ENCODE measurements around the gene PRR14L.

The PRR14L gene

DNA sequence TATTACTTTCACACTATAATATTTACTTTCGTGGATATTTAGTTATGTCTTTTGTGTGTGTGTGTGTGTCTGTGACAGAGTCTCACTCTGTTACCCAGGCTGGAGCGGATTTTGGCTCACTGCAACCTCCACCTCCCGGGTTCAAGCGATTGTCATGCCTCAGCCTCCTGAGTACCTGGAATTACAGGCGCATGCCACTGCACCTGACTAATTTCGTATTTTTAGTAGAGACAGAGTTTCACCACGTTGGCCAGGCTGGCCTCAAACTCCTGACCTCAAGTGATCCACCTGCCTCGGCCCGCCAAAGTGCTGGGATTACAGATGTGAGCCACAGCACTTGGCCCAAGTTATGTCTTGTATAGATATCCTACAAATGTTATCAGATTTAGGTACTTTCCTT, 97.8 kb downstream of the PRR14L start:
- DNase-seq (no peak), ATAC-seq (no peak)
- Mint-ChIP-seq H3K36me3 (ENCODE audit: low read depth) (peaks cover 26% of the 10 kb centered on the region), H3K4me1 (peaks cover 46% of the 10 kb centered on the region), H3K4me3 (no peak overlapping the region), H3K27me3 (no peaks in the 10 kb centered on the region), H3K9me3 (no peaks in the 10 kb centered on the region), H3K27ac (no peak overlapping the region)

DNA sequence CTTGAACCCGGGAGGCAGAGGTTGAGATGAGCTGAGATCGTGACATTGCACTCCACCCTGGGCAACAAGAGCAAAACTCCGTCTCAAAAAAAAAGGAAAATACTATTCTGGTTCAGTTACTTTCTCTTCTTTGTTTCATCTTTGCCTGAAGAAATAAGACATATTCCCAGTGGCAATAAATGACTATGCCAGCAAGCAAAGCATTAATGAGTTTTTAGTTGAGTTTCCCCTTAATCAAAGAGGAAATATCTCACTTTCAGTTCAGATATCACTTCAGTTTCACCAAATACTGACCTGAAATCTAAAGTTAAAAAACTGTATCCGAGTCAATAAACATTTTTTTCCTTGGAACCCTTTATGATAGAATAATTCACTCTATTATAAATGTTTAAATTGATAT, 98.3 kb downstream of the PRR14L start:
- Mint-ChIP-seq H3K4me3 (no peak overlapping the region), H3K27me3 (no peaks in the 10 kb centered on the region), H3K27ac (peak overlapping the region; percentile 27), H3K36me3 (ENCODE audit: low read depth) (peaks cover 30% of the 10 kb centered on the region), H3K4me1 (peaks cover 50% of the 10 kb centered on the region), H3K9me3 (no peaks in the 10 kb centered on the region)
- DNase-seq (no peak), ATAC-seq (no peak)

DNA sequence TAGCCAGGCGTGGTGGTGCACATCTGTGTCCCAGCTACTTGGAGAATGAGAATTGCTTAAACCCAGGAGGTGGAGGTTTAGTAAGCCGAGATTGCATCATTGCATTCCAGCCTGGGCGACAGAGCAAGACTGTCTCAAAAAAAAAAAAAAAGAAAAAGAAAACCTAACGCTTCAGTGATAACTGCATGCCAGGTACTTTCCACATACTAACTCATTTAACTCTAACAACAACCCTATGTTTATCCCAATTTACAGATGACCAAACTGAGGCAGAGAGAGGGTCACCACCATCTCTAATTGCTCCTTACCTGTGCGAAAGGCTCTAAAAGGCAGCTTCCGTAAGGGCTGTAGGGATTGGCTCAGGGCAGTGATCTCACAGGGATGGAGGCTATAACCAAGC, 99.5 kb downstream of the PRR14L start:
- Mint-ChIP-seq H3K9me3 (no peaks in the 10 kb centered on the region), H3K27me3 (no peaks in the 10 kb centered on the region), H3K27ac (no peak overlapping the region), H3K4me1 (peaks cover 58% of the 10 kb centered on the region), H3K4me3 (no peak overlapping the region), H3K36me3 (ENCODE audit: low read depth) (peaks cover 36% of the 10 kb centered on the region)
- no peak for ATAC-seq
- DNase-seq, result no peak

GRCh38 chr22:31647523-31648320, 102.2 kb downstream of the PRR14L start:
- H3K4me1 Mint-ChIP-seq, result peaks cover 51% of the 10 kb centered on the region
- H3K4me3 Mint-ChIP-seq, result no peak overlapping the region
- peak overlapping the region; percentile 79 for H3K27ac Mint-ChIP-seq
- no peak for ATAC-seq
- no peak for DNase-seq
- peaks cover 44% of the 10 kb centered on the region for H3K36me3 Mint-ChIP-seq (ENCODE audit: low read depth)
- H3K9me3 Mint-ChIP-seq, result no peaks in the 10 kb centered on the region
- no peaks in the 10 kb centered on the region for H3K27me3 Mint-ChIP-seq

DNA sequence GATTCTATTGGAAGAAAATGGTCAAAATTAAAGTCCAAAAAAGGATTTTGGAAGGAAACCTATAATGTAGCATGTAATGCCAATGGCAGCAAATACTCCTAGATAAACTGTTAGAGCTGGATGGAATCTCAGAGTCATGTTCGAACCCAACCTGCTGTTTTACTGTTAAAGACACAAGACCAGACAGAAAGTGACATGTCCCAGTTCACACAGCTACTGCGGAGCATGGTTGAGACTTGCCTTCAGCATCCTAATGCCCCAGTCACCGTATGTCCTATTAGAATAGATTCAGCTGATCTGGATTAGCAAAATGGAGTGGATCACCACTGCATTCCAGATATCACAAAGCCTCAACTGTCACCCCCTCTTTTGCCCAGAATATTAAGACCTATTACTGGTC, 102.9 kb downstream of the PRR14L start:
- ATAC-seq (no peak), DNase-seq (no peak)
- Mint-ChIP-seq H3K27me3 (no peaks in the 10 kb centered on the region), H3K9me3 (no peaks in the 10 kb centered on the region), H3K4me3 (no peak overlapping the region), H3K4me1 (peaks cover 44% of the 10 kb centered on the region), H3K36me3 (ENCODE audit: low read depth) (peaks cover 46% of the 10 kb centered on the region), H3K27ac (peak overlapping the region; percentile 79)

DNA sequence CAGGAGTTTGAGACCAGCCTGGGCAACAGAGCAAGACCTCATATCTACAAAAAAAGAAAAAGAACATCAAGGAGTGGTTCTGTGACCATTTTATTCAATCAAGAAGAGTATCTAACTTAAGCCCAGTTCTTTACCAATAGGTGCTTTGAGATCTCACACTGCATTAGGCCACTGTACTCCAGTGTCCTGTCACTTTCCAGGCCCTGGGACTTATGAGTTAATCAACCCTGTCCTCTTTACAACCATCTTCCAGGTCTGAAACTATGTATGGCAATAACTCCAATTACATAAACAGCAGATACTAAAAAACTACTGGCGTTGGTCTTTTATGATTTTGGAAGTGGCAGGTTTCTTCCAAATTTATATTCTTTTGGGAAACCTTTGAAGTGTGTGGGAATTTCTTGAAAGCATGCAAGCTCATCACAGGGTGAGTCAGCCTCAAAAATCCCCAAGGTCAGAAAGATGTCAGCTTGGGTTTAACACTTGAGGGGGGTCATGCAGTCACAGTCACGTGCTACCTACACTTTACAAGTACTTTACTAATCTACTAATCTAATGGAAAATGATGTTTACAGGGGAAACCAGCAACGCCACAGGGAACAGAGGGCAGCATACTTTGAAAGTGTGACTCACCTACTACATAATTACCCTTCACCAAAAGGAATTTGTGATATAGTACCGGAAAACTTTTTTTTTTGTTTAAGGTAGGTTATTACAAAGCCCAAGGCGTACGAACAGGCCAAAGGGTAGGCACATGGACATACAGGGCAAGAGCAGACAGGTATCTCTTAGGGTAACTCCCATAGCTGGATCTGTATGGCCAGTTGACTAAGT, 103.5 kb downstream of the PRR14L start:
- H3K4me1 Mint-ChIP-seq, result peaks cover 38% of the 10 kb centered on the region
- ATAC-seq (peak; percentile 91), DNase-seq (peak; percentile 44)
- no peaks in the 10 kb centered on the region for H3K9me3 Mint-ChIP-seq
- peak overlapping the region; percentile 42 for H3K4me3 Mint-ChIP-seq
- peaks cover 48% of the 10 kb centered on the region for H3K36me3 Mint-ChIP-seq (ENCODE audit: low read depth)
- H3K27ac Mint-ChIP-seq, result peak overlapping the region; percentile 79
- H3K27me3 Mint-ChIP-seq, result no peaks in the 10 kb centered on the region

DNA sequence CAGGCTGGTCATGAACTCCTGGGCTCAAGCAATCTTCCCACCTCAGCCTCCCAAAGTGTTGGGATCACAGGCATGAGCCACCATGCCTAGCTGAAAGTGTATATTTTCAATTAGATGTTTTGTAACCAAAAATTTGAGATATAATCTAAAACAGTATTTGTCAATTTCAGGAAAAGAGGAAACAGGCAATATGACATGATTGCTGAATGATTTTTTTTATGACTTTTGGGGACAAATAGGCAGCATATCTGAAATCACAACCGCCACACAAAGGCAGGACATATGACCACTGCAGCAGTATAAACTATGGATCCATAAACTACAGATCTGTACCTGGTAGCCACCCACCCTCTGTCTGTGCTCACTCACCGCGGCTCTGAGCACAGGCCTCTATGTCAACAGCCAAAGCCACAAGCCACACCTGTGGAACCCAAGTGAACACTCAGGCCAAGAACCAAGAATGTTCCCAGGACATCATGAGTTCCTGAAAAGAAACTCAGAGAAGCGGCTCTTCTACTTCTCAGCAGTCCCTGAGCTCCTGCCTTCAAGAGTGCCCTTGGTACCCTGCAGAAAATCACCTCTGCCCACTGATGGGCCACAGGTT, 110.4 kb downstream of the PRR14L start:
- ATAC-seq (peak; percentile 30), DNase-seq (no peak)
- Mint-ChIP-seq H3K4me1 (peaks cover 47% of the 10 kb centered on the region), H3K36me3 (ENCODE audit: low read depth) (peaks cover 12% of the 10 kb centered on the region), H3K27ac (peak overlapping the region; percentile 32), H3K4me3 (no peak overlapping the region), H3K27me3 (no peaks in the 10 kb centered on the region), H3K9me3 (no peaks in the 10 kb centered on the region)

DNA sequence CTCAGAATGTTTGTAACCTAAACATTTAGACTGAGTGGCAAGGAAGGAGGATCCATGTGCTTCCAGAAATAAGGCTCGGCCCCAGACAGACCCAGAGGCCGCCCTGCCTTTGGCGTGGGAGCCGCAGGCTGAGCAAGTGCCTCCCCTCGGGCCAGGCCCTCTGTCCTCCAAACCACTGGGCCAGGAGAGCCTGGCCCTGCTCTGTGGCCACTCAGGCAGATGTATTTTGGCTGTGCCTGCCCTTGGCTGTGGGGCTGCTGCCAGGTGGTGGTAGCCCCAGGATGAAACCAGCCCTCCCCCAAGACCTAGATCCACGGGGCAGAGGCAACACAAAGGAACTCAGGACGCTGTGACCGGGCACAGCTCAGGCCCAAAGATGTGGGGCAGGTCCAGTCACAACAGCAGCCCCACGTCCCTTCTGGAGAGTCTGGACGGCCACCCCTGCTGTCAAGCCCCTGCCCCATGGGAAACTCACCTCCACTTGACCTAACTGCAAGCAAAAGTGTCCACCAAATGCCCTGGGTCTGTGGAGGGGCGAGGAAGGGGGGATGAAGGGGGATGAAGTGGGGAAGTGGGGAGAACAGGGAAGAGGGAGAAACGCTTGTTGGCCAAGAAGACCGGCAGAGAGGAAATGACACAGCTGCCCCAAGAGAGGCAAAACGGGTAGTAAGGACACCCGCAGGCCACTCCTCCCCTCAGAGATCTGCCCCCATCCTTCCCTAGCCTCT, 111.9 kb downstream of the PRR14L start:
- Mint-ChIP-seq H3K27ac (peak overlapping the region; percentile 50), H3K4me1 (peaks cover 46% of the 10 kb centered on the region), H3K27me3 (no peaks in the 10 kb centered on the region), H3K4me3 (peak overlapping the region; percentile 49), H3K36me3 (ENCODE audit: low read depth) (peaks cover 6% of the 10 kb centered on the region), H3K9me3 (no peaks in the 10 kb centered on the region)
- ATAC-seq (peak; percentile 55), DNase-seq (no peak)

DNA sequence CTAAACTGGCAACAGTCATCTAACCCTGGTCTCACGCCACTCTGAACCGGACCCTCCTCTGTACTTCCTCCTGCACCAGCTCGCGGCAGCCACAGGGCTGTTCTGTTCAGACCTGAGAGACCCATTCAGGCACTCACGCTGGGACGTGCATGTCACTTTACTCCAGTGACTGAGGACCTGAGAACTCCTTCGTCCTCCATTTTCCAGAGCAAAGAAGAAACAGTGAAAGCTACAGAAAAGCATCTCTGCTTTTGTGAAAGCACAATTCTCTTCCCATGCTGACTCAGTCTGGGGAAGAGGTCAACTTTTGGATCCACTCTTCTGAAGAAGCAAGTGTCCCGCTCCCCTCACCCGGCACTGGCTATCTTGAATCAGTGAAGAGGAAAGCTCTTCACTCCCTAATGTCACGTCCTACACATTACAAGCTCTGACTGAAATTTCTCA, 112.5 kb downstream of the PRR14L start:
- DNase-seq, result no peak
- H3K9me3 Mint-ChIP-seq, result no peaks in the 10 kb centered on the region
- H3K27ac Mint-ChIP-seq, result peak overlapping the region; percentile 50
- peaks cover 6% of the 10 kb centered on the region for H3K36me3 Mint-ChIP-seq (ENCODE audit: low read depth)
- no peaks in the 10 kb centered on the region for H3K27me3 Mint-ChIP-seq
- peak overlapping the region; percentile 49 for H3K4me3 Mint-ChIP-seq
- ATAC-seq, result no peak
- H3K4me1 Mint-ChIP-seq, result peaks cover 49% of the 10 kb centered on the region

DNA sequence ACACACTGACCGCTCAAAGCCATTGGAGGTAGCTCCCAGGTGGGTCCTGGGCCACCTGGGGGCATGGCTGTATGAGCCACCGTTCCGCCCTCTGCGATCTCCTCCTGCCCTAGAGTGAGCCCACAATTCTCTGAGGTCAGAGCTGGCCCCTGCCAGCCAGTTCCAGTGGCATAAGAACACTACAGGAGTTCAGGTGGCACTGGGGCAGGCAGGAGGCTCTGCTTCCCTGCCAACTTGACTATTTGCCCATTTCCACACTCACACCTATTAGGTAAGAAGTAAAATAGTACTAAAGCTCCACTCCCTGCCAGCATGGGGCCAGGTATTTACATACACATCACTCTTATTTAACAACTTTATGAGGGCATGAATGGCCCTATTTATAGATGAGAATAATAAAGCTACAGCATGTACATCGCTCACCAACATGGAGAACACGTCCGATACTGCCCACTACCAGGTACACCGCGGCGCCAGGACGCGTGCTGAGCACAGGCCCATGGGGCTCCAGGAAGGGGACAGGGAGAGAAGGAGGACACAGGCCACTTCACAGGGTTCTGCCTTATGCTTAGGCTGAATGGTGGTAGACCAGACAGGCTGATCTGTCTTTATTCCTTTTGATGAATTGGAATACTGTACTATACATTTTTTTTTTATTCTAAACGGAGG, 114.2 kb downstream of the PRR14L start:
- no peak overlapping the region for H3K4me3 Mint-ChIP-seq
- DNase-seq (no peak), ATAC-seq (no peak)
- peaks cover 1% of the 10 kb centered on the region for H3K36me3 Mint-ChIP-seq (ENCODE audit: low read depth)
- H3K27ac Mint-ChIP-seq, result peak overlapping the region; percentile 22
- H3K9me3 Mint-ChIP-seq, result no peaks in the 10 kb centered on the region
- H3K27me3 Mint-ChIP-seq, result no peaks in the 10 kb centered on the region
- H3K4me1 Mint-ChIP-seq, result peaks cover 54% of the 10 kb centered on the region

GRCh38 chr22:31631436-31631835, 118.5 kb downstream of the PRR14L start:
- H3K36me3 Mint-ChIP-seq (ENCODE audit: low read depth), result peaks cover 2% of the 10 kb centered on the region
- H3K4me3 Mint-ChIP-seq, result peak overlapping the region; percentile 83
- ATAC-seq (no peak), DNase-seq (no peak)
- H3K9me3 Mint-ChIP-seq, result no peaks in the 10 kb centered on the region
- peak overlapping the region; percentile 81 for H3K27ac Mint-ChIP-seq
- H3K27me3 Mint-ChIP-seq, result no peaks in the 10 kb centered on the region
- H3K4me1 Mint-ChIP-seq, result peaks cover 44% of the 10 kb centered on the region
